DND-41 (cell line): ENCODE measurements around the gene SMPD2.

Experiments
- EZH2 ChIP-seq: IDR thresholded peaks from 3 replicates; pipeline ENCODE4 v1.6.1; 2012; ENCODE audit warnings: borderline replicate concordance, low read depth, mild to moderate bottlenecking, moderate library complexity, low read length, inconsistent platforms; ENCODE audit not compliant: severe bottlenecking
- TF ChIP-seq, protein P1 (sequence below): IDR thresholded peaks from 2 replicates; pipeline ENCODE4 v1.5.1; 2012; ENCODE audit warnings: borderline replicate concordance, low read length, moderate library complexity, mild to moderate bottlenecking; ENCODE audit not compliant: poor library complexity, severe bottlenecking; ENCODE audit errors: extremely low read depth

DNA sequence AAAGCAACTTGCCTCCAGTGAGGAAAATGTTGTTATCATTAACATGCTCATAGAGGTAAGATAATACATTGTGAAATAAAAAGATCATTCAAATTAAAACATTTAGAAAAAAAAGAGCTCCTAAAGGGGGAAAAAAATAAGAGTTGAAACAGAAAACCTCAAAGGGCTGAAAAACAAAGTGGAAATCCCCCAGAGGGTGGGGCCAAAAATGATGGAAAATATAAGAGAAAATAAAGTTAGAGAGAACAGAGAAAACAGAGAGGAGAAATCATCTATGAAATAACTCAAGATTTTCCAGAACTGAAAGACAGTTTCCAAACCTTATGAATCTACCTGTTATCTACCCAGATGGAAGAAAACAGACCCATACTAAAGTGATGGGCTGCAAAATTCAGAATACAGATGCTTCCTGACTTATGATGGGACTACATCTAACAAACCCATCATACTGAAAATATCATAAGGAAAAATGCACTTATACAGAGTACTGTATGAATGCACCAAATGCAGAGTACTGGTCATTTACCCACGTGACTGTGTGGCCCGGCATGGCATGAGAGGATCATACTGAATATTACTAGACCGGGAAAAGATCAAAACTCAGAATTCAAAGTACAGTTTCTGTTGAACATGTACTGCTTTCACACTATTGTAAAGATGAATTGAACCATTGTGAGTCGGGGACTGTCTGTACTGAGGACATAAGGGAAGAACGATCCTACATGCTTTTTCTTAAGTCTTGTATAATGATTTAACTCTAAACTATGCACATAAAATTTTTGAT lies 38.5 kb downstream of the SMPD2 start:
- TF ChIP-seq, protein P1, sequence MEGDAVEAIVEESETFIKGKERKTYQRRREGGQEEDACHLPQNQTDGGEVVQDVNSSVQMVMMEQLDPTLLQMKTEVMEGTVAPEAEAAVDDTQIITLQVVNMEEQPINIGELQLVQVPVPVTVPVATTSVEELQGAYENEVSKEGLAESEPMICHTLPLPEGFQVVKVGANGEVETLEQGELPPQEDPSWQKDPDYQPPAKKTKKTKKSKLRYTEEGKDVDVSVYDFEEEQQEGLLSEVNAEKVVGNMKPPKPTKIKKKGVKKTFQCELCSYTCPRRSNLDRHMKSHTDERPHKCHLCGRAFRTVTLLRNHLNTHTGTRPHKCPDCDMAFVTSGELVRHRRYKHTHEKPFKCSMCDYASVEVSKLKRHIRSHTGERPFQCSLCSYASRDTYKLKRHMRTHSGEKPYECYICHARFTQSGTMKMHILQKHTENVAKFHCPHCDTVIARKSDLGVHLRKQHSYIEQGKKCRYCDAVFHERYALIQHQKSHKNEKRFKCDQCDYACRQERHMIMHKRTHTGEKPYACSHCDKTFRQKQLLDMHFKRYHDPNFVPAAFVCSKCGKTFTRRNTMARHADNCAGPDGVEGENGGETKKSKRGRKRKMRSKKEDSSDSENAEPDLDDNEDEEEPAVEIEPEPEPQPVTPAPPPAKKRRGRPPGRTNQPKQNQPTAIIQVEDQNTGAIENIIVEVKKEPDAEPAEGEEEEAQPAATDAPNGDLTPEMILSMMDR: no peak
- no peak for TF ChIP-seq EZH2
